ENCODE data around the gene EAF1. TPM values are rescaled to one million over a fixed set of nuclear protein-coding genes. Genes with fewer than 3 reads are reported as not detected.
"Not testable (repeated sequence)": the region's sequence is repeated elsewhere in the genome, so short reads cannot be mapped to it uniquely, and the experiment has no call there.

Gene EAF1
- total RNA-seq, 1 experiment from 2014 or later: 19.6 TPM

DNA sequence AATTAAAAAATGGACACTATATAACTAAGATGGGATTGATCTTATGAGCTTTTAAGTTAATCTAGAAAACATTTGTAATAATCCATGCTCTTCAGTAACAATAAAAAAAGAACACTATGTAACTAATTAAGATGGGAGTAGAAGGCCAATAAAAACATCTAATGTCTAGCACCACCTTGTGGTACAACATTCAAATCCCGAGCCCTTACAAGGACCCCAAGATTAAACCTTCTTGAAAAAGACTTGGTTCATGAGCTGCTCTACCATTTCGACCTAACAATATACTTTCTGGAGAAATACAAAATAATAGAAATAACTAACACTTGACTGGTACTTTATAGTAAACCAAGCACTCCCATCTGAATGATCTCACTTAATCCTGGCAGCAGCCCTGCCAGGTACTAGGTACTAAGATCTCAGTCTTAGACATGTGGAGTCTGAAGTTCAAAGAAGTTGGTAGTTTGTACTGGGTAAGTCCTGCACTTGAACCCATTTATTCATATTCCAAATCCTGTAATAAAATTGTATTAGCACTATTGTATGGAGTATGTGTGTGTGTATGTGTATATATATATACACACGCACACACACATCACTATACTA is 21.8 kb upstream of the EAF1 start:
- DNase-seq (ENCODE audit: low spot score): peak; percentile 62

DNA sequence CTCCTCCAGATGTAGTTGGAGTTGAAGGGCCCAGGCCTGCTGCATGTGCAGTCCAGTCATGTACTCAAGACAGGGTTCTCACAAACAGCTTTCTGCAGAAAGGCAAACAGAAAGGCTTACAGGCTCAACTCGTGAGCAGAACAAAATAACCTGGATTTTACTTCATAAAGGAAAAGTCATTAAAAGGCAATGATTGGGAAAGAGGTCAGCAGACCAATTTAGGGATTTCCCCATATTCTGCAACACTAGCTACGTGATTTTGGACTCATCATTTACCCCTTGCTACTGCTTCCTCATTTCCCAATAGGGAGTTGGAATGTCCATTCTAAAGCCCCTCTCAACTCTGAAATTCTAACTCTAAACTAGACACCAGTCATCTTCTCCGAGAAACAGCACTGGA is 18.2 kb upstream of the EAF1 start:
- no peak for DNase-seq (ENCODE audit: low spot score)

DNA sequence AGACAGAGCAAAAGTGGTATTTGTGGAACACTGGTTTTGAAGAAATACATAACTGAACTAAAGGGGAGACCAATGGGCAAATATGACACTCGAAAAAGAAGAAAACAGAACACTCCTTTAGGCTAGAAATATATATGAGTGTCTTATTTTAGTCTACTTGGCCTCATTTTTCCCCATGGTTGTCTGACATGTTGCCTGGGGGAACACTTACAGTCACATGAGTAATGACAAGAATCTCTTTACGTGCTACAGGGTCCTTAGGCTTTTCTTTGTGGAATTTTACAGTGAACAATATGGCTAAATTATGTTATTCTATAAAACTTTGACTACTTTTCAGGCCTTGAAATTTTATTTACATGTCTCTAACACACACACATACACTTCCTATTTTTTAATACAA is 17.6 kb upstream of the EAF1 start:
- DNase-seq (ENCODE audit: low spot score): no peak

DNA sequence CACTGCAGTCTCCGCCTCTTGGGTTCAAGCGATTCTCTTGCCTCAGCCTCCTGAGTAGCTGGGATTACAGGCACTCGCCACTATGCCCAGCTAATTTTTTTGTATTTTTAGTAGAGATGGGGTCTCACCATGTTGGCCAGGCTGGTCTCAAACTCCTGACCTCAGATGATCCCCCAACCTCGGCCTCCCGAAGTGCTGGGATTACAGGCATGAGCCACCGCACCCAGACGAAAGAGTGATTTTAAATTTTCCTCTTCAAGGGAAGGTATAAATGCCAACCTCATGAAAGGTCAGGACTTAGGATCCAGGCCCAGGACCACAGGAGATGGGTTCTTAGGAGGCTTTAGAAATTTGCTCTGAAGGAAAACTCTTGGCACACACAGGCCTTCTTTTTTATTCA is 16.4 kb upstream of the EAF1 start:
- not testable (repeated sequence) for DNase-seq (ENCODE audit: low spot score)

DNA sequence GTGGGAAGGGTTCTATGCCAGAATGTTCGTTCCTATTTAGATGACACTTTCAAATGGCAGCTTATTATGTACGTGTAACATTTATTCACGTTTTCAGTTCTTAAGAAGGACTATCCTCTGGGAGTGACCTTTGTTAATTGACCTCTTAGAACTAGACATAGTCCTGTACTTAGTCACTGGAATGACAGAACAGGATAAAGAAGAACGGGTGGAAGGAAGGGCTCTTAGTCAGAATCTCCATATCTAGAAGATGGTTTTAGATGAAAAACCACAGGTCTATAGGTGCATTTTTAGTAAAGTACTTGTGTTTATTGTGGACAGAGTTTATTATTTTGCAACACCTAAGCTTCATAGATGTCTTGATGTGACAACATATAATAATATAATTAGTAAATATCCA is 6.5 kb upstream of the EAF1 start:
- no peak for DNase-seq (ENCODE audit: low spot score)

DNA sequence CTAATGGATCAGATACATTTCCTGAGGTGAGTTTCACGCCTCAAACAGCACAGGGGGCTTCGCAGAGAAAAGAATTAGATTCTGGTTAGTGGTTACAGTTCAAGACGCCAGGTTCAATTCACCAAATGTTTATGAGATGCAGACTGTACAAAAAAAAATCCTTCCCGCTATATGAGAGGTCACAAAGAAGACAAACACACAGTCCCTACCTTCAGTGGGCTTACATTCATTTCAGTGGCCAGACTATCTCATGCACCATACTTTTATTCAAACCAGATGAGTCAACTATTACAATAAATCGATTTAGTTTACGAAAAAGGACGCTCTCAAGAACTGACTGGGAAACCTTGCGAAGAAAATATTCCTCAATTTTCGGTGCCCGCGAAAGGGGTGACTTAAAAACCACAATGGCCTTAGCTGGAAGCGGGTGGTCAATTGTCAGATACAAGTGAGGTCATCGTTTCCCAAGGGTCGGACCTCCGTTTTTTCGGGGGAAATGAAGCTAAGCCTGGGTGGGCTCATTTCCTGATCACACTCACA is 749 bp upstream of the EAF1 start:
- no peak for DNase-seq (ENCODE audit: low spot score)

DNA sequence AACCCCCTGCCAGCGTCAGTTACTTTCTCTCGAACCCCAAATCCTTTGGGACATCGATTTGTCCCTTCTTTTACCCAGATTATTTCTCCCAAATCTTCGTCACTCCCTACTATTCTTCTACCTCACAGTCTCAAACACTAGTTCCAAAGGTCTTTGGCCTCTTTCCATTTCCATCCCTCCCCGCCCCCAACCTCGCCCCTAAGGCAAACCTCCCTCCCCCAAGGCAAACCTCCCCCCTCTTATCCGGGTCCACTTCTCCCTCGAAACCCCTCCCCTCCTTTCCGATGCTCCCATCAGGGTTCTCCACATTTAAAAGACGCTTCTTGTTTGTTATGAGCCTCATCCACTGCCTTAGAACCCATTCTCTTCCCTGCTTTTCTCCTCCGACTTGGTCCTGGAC is 583 bp downstream of the EAF1 start:
- DNase-seq (ENCODE audit: low spot score): no peak

DNA sequence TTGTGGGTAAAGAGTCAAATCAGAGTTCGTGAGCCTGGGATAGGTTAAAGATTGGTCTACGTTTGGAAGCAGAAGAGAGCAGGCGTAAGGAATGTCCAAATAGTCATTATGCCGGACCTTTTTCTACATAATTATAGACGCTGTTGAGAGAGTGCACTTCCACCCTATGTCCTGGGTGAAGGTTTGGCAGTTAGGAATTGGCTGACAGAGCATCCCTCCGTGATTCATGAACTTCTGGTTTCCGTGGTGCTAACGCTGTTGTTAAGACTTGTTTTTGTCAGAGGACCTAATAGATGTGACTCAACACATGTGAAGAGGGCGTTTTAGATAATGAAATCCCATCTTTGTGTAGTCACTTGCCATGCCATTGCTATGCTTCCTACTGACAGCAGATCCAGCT is 1.1 kb downstream of the EAF1 start:
- DNase-seq (ENCODE audit: low spot score): peak; percentile 4

DNA sequence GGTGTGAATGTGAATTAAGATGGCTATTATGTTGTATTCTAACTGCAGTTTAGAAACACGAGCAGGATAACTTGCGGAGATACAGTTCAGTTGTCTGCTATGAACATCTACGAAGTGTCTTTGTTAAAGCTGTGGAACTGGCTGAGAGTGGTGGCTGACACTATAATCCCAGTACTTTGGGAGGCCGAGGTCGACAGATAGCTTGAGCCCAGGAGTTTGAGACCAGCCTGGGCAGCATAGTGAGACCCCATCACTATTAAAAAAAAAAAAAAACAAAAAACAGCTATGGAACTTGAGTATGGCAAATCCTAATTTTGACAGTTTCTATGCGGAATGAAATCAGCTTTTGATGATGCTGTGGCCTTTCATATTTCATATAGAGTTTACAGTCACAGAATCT is 1.7 kb downstream of the EAF1 start:
- DNase-seq (ENCODE audit: low spot score): no peak

DNA sequence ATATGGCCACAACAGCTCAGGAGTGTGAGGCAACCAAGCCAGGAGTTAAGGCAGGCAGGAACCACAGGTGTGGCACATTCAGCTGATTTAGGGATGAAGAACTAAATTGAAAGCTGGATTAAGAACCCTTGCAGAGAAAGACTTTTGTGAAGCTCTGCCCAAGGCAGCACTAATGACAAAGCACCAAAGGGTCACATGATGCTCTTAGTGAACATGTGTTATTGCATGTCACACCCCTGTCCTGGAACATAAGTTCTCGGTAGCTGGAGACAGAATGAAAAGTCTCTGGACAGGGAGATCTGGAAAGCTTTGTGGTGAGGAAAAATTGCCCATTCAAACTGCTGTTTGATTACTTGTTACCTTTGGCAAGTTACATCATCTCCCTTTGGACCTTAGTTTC is 3.2 kb downstream of the EAF1 start:
- no peak for DNase-seq (ENCODE audit: low spot score)

DNA sequence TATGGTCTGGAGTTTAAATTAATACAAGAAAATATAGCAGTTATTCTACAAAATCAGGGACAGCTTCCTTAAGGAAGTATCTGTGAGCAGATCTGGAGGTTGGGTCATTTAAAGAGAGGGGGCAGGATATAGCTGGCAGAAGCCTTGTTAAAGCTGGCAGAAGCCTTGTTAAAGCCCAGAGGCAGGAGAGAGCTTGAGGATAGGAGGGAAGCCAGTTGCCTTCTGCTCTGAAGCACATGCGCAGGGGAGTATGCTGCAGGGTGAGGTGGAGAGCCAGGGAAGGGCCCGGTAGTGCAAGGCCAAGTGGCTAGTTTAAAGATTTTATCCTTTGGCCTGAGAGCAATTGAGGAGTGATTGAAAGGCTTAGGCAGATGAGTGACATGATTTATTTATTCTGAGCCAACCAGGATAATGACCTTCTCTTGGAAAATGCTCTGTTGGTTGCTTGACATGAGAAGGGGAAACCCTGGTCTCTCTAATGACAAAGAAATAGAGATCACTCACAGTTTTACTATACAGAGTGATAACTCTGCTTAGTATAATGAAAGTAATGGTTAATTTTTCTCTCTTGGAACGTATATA is 3.9 kb downstream of the EAF1 start:
- no peak for DNase-seq (ENCODE audit: low spot score)

DNA sequence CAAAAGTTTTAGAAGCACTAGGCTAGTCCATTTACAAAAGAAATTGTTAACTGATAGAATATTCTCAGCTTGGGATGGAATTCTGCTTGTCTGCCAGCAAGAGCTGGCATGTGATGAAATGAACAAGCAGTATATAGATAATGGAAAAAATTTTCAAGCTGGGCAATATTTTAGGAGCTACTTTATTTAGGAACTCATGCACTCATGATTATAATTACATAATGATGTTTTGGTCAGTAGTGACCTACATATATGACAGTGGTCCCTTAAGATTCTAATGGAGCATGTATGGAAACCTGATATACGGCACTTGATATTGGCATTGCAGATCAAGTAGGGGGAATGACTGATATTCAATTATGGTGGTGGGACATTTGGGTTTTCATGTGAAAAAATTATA is 6.1 kb downstream of the EAF1 start:
- DNase-seq (ENCODE audit: low spot score): no peak

DNA sequence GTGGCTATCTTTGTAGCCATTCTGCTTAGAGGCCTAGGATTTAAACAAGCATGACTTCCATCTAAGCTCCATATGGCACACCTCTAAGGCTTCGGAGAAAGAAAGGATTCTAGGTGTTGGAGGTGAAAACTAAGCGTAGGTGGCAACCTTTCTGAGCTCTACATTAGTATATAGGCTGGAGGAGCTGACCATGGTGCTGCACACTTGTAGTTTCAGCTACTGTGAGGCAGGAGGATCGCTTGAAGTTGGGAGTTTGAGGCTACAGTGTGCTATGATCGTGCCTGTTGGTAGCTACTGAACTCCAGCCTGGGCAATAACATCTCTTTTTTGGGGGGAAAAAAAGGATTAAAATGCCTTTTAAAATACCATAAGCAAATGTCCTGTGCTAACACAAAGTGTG is 7.4 kb downstream of the EAF1 start:
- DNase-seq (ENCODE audit: low spot score): no peak

DNA sequence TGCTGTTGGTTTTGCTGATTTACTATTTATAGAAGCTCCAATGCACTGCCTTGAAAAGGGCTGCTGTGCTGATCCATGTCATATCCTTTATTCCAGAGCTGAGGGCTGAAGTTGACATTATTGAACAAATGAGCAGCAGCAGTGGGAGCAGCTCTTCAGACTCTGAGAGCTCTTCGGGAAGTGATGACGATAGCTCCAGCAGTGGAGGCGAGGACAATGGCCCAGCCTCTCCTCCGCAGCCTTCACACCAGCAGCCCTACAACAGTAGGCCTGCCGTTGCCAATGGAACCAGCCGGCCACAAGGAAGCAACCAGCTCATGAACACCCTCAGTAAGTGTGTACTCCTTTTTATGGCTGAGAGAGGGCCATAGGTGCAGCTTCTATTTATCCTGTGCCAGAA is 8.8 kb downstream of the EAF1 start:
- DNase-seq (ENCODE audit: low spot score): no peak

DNA sequence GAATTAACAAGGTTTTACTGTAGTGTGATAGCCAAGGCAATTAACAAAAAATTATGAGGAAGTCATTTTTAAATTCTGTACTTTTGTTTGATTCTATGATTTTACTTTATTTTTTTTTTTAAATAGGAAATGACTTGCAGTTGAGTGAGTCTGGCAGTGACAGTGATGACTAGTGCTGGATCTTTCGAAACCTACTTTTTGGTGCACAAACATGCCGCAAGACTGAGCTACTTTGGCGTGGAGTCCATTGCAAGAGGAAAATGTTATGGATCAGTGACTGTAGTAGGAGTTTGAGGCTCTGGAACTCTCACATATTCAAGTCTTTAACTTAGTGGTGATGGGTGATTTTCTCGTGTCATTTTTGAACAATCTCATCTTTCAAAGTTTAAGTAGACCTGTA is 11.6 kb downstream of the EAF1 start:
- DNase-seq (ENCODE audit: low spot score): no peak

DNA sequence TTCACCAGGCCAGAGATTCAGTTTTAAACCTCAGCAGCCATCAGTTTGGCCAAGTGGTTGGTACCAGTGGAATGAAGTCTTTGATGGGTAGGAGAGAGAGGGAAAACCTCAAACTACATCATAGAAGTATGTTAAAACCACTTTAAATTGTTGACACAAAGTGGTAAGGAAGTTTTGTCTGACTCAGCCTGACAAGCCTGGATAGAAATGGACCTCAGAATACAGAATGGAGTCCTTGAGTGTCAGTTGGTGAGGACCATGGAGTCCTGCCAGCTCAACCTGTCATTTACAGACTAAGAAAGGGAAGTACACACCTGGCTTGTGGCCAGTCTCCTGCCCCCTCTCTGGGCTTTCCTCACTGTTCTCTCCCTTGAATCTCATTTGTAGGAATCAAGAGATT is 12.1 kb downstream of the EAF1 start:
- no peak for DNase-seq (ENCODE audit: low spot score)

DNA sequence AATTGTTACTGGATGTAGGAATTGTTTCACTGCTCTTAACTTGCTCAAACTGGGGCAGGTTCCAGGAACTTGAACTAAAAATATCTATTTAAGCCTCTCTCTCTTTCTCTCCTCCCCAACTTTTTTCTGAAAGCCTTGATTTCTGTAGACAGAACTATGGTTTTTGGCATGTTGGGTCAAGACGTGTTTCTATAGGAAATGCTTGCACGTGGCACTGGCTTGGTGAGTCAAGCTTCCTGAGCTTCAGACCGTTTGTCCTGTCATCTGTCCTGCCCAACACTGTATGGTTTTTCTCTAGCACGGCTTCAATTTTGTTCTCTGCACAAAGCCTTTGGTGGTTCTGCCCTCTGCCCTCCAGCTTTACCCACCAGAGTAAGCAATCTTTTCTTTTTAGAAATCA is 13.5 kb downstream of the EAF1 start:
- no peak for DNase-seq (ENCODE audit: low spot score)

DNA sequence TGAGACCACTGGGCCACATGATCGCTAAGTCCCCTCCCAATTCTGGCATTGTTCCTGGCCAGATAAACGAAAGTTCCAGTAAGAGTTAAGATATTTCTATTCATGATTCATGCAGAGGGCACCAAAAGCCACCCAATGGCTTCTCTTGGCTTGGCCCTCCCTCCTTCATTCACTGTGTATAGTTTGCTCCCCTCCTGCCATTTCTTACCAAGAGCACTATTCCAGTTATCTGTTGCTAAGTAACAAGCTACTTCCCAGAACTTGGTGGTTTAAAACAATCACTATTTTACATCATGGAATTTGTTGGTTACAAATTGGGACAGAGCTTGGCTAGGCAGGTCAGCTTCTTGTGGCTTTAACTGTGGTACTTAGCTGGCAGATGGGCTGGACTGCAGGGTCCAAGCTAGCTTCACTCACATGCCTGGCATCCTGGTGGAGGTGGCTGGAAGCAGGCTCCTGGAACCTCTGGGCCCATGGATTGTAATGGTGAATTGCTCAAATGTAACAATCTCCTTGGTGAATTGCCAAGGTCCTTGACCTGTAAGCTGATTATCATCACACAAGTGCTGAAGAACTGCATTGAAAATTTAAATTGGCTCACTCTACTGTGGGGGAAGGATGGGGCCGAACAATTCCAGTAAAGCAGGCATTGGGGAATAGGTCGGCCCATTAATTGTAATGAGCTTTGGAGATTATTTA is 16.6 kb downstream of the EAF1 start:
- no peak for DNase-seq (ENCODE audit: low spot score)

DNA sequence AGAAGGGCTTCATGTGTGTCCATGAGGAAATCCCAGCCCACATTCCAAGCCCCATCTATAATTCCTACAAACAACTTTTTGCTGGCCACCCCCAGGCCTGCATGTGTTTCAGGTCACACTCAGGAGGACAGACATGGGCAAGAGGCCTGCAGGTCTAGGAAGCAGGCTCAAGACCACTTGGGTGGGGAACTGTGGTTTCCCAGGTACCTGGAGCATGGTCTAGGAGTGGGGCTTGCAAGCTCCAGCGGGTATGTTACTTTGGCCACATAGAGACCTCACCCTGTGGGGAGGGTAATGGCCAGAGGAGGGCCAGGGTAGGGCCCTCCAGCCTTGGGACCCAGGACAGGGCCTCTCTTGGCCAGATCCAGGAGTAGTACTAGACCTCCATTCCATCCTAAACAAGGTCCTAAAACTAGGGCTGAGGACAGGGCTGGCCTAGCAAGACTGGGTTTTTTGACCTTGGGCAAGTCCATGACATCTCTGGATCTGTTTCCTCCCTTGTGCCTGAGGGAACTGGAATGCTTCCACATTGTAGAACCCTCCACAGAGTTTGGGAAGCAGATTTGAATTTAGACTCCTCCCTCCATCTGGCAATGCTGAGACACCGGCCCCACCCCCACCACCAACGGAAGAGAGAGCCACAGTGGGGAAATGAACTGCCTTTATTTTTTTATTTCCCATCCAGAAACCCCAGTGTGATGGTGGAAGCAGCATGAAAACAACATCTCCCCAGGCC is 22.3 kb downstream of the EAF1 start:
- DNase-seq (ENCODE audit: low spot score): no peak

DNA sequence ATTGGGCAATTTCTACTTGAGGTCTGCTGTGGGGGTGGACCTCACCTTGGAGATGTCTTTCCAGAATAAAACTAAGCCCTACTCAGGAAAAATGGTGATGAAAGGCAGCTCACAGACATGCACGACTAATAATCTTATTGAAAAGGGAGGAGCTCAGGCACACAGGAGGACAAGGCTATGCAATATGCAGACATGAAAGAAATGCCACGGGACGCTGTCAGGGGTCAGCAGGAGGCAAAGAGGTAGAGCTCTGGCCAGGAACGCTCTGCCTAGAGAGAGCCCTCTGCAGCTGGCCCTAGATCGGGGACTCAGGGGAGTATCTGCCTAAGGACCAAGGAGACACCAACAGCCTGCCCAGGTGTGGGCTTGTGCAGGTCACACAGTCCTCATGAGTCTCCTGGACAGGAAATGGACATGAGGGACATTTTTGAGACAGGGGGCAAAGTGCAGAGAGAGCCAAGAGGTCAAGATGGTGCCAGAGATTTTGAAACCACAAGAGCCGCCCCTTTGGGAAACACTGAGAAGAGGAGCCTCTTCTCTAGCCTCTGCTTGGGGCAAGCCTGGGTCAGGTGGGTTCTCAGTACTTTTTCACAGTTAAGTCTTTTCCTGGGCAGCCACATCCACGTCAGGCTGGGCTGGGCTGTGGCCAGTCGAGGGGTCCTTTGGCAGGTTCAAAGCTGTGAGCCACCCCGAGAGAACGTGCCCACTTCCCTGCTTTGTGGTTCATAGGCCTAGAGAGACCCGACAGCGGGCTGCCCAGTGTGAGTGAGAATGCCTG is 23.2 kb downstream of the EAF1 start:
- DNase-seq (ENCODE audit: low spot score): no peak

DNA sequence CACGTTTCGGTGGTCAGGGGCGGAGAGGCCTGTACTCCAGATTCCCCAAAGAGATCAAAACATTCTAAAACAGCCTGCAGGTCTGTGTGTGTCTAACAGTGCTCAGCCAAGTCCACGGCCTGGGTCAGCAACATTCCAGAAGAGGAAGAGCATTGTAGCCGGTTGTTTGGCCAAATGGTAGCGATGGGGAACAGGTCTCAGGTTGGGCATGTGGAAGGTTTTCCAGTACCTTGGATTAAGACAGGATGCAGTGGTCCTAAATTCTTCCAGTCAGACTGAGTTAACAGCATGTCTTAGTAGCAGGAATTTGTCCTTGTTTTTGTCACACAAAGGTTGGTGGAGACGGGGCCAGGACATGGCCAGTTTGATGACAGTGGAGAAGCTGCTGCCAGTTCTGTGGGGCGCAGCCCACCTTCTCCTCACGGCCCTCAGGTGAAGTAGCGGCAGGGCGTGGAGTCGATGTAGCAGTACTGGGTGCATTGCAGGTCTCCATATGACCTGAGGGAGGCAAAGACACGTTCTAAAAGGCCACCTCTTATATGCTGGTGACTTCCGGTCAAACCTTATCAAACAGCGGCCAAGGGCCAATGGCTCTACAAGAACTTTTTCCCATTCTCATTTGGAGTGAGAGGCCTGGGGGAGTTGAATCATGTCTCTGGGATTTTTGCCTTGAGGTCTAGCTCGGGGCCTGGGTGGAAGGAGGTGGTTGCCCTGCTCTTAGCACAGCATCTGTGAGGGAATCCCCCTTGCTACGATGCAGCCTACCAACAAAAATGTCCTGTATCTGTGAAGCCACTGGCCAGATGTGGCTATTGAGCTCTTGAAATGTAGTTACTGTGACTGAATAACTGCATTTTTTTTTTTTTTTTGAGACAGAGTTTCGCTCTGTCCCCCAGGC is 24.1 kb downstream of the EAF1 start:
- DNase-seq (ENCODE audit: low spot score): no peak

All from HT-29 (cell line).